Stomach (tissue), 9 donors: ENCODE data around the gene PCDHA8. TPM values are rescaled to one million over a fixed set of nuclear protein-coding genes. Genes with fewer than 3 reads are reported as not detected.
"Not testable (repeated sequence)": the region's sequence is repeated elsewhere in the genome, so short reads cannot be mapped to it uniquely, and the experiment has no call there.

Experiments
- DNase-seq, 2 donors: peaks; one replicate each; pipeline versions ENCODE4 v3.0.0 to v3.0.0-alpha.2; 2013 to 2019
- H3K27ac ChIP-seq, 5 donors: fragments of 200-600 bp in 4 of 5; sonication (generic) in 4 of 5; one replicate each; pipeline ENCODE4 v1.5.1; 2013 to 2019; ENCODE audit warnings: mild to moderate bottlenecking in 1 of 5, moderate library complexity in 1 of 5
- H3K27me3 ChIP-seq, 3 donors: fragments of 200-600 bp; sonication (generic); one replicate each; pipeline ENCODE4 v1.5.1; 2017 to 2019; ENCODE audit warnings: mixed run types in 1 of 3
- H3K36me3 ChIP-seq, 4 donors: fragments of 200-600 bp; sonication (generic); 1 replicate in 3 of 4; 2 replicates in 1 of 4; pipeline ENCODE4 v1.5.1; 2016 to 2019
- H3K4me1 ChIP-seq, 4 donors: fragments of 200-600 bp; sonication (generic); one replicate each; pipeline ENCODE4 v1.5.1; 2016 to 2019
- H3K4me3 ChIP-seq, 4 donors: fragments of 200-600 bp; sonication (generic) in 3 of 4; one replicate each; pipeline ENCODE4 v1.5.1; 2016 to 2019; ENCODE audit warnings: mild to moderate bottlenecking in 1 of 4
- H3K9me3 ChIP-seq, 4 donors: fragments of 200-600 bp; sonication (generic); one replicate each; pipeline ENCODE4 v1.5.1; 2016 to 2019
- EP300 ChIP-seq: sonication (generic); formaldehyde crosslinking; IDR thresholded peaks from one replicate; pipeline ENCODE4 v1.6.1; 2017; ENCODE audit warnings: antibody characterized with exemption
- POLR2A ChIP-seq, 4 donors: fragments of 450-650 bp; IDR thresholded peaks; one replicate each; pipeline ENCODE4 v1.6.1; 2016; ENCODE audit warnings: antibody characterized with exemption in 4 of 4, control low read depth in 2 of 4, mild to moderate bottlenecking in 1 of 4, moderate library complexity in 1 of 4
- POLR2AphosphoS5 ChIP-seq, 3 donors: sonication (generic); formaldehyde crosslinking; IDR thresholded peaks; one replicate each; pipeline ENCODE4 v1.6.1; 2016; ENCODE audit warnings: antibody characterized with exemption in 3 of 3
- WGBS, 5 donors: extraction: QIAGEN DNeasy Blood & Tissue Kit in 3 of 5; methylation state at CpG; one replicate each; pipeline versions ENCODE4 v1.1.5 to v1.1.7; 2013 to 2018; 5-methylcytosine and 5-hydroxymethylcytosine counted together
- intact Hi-C: fragments of 100-400 bp; cut with DNase I; formaldehyde crosslinking; loops from one replicate; pipeline ENCODE4 v1.15.1; 2023; ENCODE audit warnings: low total_unique reads
- polyA plus RNA-seq, 3 donors: library from polyadenylated mRNA; stranded (reverse); fragments of 200-250 nt; gene quantifications; one replicate each; pipeline ENCODE4 v1.2.3, GENCODE V29; 2013
- total RNA-seq, 5 donors: library from RNA; depleted of rRNA; stranded (reverse); fragments of >200 nt; gene quantifications; one replicate each; pipeline versions ENCODE4 v1.1.0 to v1.2.3, GENCODE V29; 2014 to 2016
- TF ChIP-seq, protein P1 (sequence below), 7 experiments: fragments of 450-650 bp in 4 of 7; fragments of 200-600 bp in 3 of 7; sonication (generic) in 3 of 7; IDR thresholded peaks; one replicate each; pipeline ENCODE4 v1.5.1; 2016 to 2019; ENCODE audit warnings: antibody characterized with exemption in 7 of 7, control low read depth in 2 of 7, mild to moderate bottlenecking in 1 of 7
- donor health status: healthy with polysubstance abuse.
- donor health status: Bipolar disorder and iron deficiency.
- donor health status: healthy.

The PCDHA8 gene
- total and polyA plus RNA-seq, 8 donors: 0.18 to 0.29 TPM; not detected in 6

DNA sequence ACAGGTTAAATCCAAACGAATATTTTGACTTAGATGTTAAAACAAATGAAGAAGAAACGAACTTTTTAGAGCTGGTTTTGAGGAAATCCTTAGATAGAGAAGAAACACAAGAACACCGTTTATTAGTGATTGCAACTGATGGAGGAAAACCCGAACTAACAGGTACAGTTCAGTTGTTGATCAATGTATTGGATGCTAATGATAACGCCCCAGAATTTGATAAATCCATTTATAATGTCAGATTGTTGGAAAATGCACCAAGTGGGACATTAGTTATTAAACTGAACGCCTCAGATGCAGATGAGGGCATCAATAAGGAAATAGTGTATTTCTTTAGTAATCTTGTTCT is 18.7 kb upstream of the PCDHA8 start:
- Histone ChIP-seq H3K36me3 (no peaks in the 10 kb centered on the region), H3K4me1 (no peaks in the 10 kb centered on the region), H3K4me3 (no peak overlapping the region), H3K9me3 (peaks cover 0 to 53% (median 45%) of the 10 kb centered on the region in 4 donors), H3K27ac (no peak overlapping the region), H3K27me3 (peaks cover 0 to 36% (median 0%) of the 10 kb centered on the region in 3 donors)
- 24 to 29% (median 25%) methylated on average over 6 of the region's 6 CpGs for WGBS, 5 donors
- no peak for DNase-seq
- intact Hi-C loops: no loop called here
- TF ChIP-seq POLR2AphosphoS5 (IDR thresholded peaks at IDR 0.05) (no peak), EP300 (no peak), POLR2A (IDR thresholded peaks at IDR 0.05) (no peak)
- TF ChIP-seq, protein P1, sequence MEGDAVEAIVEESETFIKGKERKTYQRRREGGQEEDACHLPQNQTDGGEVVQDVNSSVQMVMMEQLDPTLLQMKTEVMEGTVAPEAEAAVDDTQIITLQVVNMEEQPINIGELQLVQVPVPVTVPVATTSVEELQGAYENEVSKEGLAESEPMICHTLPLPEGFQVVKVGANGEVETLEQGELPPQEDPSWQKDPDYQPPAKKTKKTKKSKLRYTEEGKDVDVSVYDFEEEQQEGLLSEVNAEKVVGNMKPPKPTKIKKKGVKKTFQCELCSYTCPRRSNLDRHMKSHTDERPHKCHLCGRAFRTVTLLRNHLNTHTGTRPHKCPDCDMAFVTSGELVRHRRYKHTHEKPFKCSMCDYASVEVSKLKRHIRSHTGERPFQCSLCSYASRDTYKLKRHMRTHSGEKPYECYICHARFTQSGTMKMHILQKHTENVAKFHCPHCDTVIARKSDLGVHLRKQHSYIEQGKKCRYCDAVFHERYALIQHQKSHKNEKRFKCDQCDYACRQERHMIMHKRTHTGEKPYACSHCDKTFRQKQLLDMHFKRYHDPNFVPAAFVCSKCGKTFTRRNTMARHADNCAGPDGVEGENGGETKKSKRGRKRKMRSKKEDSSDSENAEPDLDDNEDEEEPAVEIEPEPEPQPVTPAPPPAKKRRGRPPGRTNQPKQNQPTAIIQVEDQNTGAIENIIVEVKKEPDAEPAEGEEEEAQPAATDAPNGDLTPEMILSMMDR (IDR thresholded peaks at IDR 0.05): no peak

DNA sequence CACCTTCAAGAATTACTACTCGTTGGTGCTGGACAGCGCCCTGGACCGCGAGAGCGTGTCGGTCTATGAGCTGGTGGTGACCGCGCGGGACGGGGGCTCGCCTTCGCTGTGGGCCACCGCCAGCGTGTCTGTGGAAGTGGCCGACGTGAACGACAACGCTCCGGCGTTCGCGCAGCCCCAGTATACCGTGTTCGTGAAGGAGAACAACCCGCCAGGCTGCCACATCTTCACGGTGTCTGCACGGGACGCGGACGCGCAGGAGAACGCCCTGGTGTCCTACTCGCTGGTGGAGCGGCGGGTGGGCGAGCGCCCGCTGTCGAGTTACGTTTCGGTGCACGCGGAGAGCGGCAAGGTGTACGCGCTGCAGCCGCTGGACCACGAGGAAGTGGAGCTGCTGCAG is 18.0 kb upstream of the PCDHA8 start:
- H3K4me3 ChIP-seq, DNase-seq, H3K27ac ChIP-seq, intact Hi-C loops, H3K36me3 ChIP-seq, H3K4me1 ChIP-seq: not testable (repeated sequence)
- peaks cover 2 to 56% (median 52%) of the 10 kb centered on the region in 4 donors for H3K9me3 ChIP-seq
- peaks cover 0 to 43% (median 6%) of the 10 kb centered on the region in 3 donors for H3K27me3 ChIP-seq
- 51 to 79% (median 60%) methylated on average over 16 to 48 of the region's 48 CpGs for WGBS, 5 donors

DNA sequence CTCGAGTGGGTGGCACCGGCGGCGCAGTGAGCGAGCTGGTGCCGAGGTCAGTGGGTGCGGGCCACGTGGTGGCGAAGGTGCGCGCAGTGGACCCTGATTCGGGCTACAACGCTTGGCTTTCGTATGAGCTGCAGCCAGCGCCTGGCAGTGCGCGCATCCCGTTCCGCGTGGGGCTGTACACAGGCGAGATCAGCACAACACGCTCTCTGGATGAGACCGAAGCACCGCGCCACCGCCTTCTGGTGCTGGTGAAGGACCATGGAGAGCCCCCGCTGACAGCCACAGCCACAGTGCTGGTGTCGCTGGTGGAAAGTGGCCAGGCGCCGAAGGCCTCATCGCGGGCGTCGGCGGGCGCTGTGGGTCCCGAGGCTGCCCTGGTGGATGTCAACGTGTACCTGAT is 17.5 kb upstream of the PCDHA8 start:
- 55 to 67% (median 61%) methylated on average over 33 to 38 of the region's 38 CpGs; no CpG with 5 or more reads in 1 of the 5 donors for WGBS, 5 donors
- Histone ChIP-seq H3K4me1 (no peaks in the 10 kb centered on the region), H3K9me3 (peaks cover 6 to 59% (median 53%) of the 10 kb centered on the region in 4 donors), H3K4me3 (no peak overlapping the region), H3K27me3 (peaks cover 0 to 48% (median 6%) of the 10 kb centered on the region in 3 donors), H3K27ac (no peak overlapping the region), H3K36me3 (no peaks in the 10 kb centered on the region)
- DNase-seq: no peak
- TF ChIP-seq, protein P1 (IDR thresholded peaks at IDR 0.05): no peak
- TF ChIP-seq POLR2AphosphoS5 (IDR thresholded peaks at IDR 0.05): no peak
- TF ChIP-seq EP300: no peak
- TF ChIP-seq POLR2A (IDR thresholded peaks at IDR 0.05): no peak
- intact Hi-C loops: no loop called here

DNA sequence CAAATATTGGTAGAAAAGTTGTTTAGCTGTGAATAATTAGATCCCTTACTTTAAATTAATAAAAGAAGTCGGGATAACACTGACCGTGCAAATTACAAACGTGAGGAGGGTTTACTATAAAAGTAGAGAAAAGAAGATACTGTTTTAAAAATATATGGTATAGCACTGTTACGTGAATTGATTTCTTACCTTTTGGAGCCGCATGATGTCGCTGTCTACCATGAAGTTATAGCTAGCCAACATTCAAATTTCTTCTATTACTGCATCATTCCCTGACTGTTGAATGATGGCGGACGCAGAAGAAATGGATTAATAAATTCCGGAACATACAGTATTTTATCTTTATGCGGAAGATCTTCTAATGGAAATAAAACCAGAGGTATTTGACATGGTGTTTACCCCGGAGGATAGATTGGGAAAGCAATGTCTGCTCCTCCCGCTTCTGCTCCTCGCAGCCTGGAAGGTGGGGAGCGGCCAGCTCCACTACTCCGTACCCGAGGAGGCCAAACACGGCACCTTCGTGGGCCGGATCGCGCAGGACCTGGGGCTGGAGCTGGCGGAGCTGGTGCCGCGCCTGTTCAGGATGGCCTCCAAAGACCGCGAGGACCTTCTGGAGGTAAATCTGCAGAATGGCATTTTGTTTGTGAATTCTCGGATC is 13.2 kb upstream of the PCDHA8 start, which contains the start of gene PCDHA6:
Gene PCDHA6 (plus strand): TSS at position 257 of the 658 bp plus-strand sequence. CDS start 132 bp downstream, at position 389.
- intact Hi-C loops: no loop called here
- Histone ChIP-seq H3K4me1 (no peaks in the 10 kb centered on the region), H3K9me3 (peaks cover 14 to 62% (median 57%) of the 10 kb centered on the region in 4 donors), H3K27me3 (peaks cover 0 to 70% (median 6%) of the 10 kb centered on the region in 3 donors), H3K27ac (no peak within 1 kb of the TSS), H3K4me3 (peak within 1 kb of the TSS in 1 of 4 donors; percentile 23), H3K36me3 (no peaks in the 10 kb centered on the region)
- TF ChIP-seq POLR2AphosphoS5 (IDR thresholded peaks at IDR 0.05) (no peak), EP300 (no peak), POLR2A (IDR thresholded peaks at IDR 0.05) (no peak)
- TF ChIP-seq, protein P1 (IDR thresholded peaks at IDR 0.05): no peak
- 15 to 26% (median 21%) methylated on average over 19 to 27 of the region's 27 CpGs for WGBS, 5 donors
- peak in 1 of 2 donors; percentile 13 for DNase-seq

DNA sequence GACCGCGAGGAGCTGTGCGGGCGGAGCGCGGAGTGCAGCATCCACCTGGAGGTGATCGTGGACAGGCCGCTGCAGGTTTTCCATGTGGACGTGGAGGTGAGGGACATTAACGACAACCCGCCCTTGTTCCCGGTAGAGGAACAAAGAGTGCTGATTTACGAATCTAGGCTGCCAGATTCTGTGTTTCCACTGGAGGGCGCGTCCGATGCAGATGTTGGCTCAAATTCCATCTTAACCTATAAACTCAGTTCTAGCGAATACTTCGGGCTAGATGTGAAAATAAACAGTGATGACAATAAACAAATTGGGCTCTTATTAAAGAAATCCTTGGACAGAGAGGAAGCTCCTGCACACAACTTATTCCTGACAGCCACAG is 12.6 kb upstream of the PCDHA8 start:
- Histone ChIP-seq H3K9me3 (peaks cover 14 to 62% (median 52%) of the 10 kb centered on the region in 4 donors), H3K27me3 (peaks cover 0 to 64% (median 6%) of the 10 kb centered on the region in 3 donors), H3K4me3 (peak overlapping the region in 1 of 4 donors; percentile 23), H3K27ac (no peak overlapping the region), H3K36me3 (no peaks in the 10 kb centered on the region), H3K4me1 (no peaks in the 10 kb centered on the region)
- 17 to 28% (median 20%) methylated on average over 18 of the region's 18 CpGs for WGBS, 5 donors
- TF ChIP-seq EP300: no peak
- no peak for TF ChIP-seq POLR2AphosphoS5 (IDR thresholded peaks at IDR 0.05)
- TF ChIP-seq, protein P1 (IDR thresholded peaks at IDR 0.05): no peak
- TF ChIP-seq POLR2A (IDR thresholded peaks at IDR 0.05): no peak
- no peak for DNase-seq
- intact Hi-C loops: no loop called here

DNA sequence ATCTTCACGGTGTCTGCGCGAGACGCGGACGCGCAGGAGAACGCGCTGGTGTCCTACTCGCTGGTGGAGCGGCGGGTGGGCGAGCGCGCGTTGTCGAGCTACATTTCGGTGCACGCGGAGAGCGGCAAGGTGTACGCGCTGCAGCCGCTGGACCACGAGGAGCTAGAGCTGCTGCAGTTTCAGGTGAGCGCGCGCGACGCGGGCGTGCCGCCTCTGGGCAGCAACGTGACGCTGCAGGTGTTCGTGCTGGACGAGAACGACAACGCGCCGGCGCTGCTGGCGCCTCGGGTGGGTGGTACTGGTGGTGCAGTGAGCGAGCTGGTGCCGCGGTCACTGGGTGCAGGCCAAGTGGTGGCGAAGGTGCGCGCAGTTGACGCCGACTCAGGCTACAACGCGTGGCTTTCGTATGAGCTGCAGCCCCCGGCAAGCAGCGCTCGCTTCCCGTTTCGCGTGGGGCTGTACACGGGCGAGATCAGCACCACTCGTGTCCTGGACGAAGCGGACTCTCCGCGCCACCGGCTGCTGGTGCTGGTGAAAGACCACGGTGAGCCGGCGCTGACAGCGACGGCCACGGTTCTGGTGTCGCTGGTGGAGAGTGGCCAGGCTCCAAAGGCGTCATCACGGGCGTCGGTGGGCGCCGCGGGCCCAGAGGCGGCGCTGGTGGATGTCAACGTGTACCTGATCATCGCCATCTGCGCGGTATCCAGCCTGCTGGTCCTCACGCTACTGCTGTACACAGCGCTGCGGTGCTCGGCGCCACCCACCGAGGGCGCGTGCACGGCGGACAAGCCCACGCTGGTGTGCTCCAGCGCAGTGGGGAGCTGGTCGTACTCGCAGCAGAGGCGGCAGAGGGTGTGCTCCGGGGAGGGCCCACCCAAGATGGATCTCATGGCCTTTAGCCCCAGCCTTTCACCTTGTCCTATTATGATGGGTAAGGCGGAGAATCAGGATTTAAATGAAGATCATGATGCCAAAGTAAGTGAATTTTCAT is 11.2 kb upstream of the PCDHA8 start:
- H3K27ac ChIP-seq, intact Hi-C loops, H3K36me3 ChIP-seq, H3K4me3 ChIP-seq, DNase-seq, H3K4me1 ChIP-seq: not testable (repeated sequence)
- Histone ChIP-seq H3K27me3 (peaks cover 0 to 70% (median 10%) of the 10 kb centered on the region in 3 donors), H3K9me3 (peaks cover 20 to 65% (median 54%) of the 10 kb centered on the region in 4 donors)
- 42 to 51% (median 49%) methylated on average over 31 to 106 of the region's 106 CpGs for WGBS, 5 donors
